ENCODE data around the gene GLB1L3. TPM values are rescaled to one million over a fixed set of nuclear protein-coding genes. Genes with fewer than 3 reads are reported as not detected.

The GLB1L3 gene
- total and polyA plus RNA-seq, 10 donors, result 0.13 to 0.25 (median 0.21) TPM; not detected in 4

DNA sequence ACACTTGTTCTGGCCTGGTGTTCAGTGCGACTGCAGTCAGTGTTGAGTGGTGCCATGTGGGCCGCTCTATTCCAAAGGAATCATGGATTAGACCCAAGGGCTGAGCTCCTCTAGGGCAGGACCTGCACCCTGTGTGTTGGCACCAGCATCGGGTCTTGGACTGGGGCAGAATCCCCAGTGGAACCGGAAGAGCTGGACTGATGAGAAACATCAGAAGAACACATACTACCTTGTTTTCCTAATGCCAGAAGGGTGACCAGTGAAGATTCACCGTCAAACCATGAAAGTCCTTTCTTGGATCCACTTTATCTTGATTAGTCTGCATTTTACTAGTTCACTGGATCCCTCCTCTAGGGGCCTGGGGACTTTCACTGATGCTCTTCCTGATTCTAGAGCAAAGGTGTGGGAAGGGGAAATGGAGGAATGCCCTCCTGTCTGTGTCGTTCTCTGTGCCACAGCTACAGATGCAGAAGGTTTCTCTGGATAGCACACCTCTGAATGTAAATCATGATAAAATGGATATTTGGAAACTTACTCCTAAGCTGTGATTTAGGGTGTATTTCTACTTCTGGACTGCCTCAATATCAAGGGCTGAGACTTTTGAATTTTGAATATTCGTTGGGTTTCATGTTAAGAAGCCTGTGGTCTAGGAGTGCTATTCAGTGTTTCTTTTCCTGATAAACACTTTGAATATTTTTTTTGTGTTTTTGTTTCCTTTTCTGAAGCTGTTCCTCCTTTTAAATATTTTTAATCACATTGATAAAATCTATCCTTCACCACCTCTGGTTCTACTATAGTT, 11.0 kb upstream of the GLB1L3 start:
- no peak for DNase-seq
- peaks cover 0 to 9% (median 0%) of the 10 kb centered on the region in 7 donors for H3K27me3 ChIP-seq (replicated peaks in 1 of 7)
- intact Hi-C loops (cut with DNase I; ENCODE audit: low total_unique reads), result no loop called here
- H3K27ac ChIP-seq, result no peak overlapping the region
- peaks cover 0 to 53% (median 41%) of the 10 kb centered on the region in 6 donors for H3K36me3 ChIP-seq
- TF ChIP-seq POLR2AphosphoS5 (IDR thresholded peaks at IDR 0.05), result no peak
- no peak for TF ChIP-seq POLR2A (IDR thresholded peaks at IDR 0.05)
- TF ChIP-seq, protein P1, sequence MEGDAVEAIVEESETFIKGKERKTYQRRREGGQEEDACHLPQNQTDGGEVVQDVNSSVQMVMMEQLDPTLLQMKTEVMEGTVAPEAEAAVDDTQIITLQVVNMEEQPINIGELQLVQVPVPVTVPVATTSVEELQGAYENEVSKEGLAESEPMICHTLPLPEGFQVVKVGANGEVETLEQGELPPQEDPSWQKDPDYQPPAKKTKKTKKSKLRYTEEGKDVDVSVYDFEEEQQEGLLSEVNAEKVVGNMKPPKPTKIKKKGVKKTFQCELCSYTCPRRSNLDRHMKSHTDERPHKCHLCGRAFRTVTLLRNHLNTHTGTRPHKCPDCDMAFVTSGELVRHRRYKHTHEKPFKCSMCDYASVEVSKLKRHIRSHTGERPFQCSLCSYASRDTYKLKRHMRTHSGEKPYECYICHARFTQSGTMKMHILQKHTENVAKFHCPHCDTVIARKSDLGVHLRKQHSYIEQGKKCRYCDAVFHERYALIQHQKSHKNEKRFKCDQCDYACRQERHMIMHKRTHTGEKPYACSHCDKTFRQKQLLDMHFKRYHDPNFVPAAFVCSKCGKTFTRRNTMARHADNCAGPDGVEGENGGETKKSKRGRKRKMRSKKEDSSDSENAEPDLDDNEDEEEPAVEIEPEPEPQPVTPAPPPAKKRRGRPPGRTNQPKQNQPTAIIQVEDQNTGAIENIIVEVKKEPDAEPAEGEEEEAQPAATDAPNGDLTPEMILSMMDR (IDR thresholded peaks at IDR 0.05 in 8 of 11, conservative IDR thresholded peaks at IDR 0.05 in 3 of 11), result no peak
- no peaks in the 10 kb centered on the region for H3K9me3 ChIP-seq
- WGBS, 5 donors, result 88 to 94% (median 93%) methylated on average over 7 of the region's 7 CpGs
- H3K4me3 ChIP-seq, result no peak overlapping the region
- H3K4me1 ChIP-seq, result peaks cover 0 to 27% (median 0%) of the 10 kb centered on the region in 6 donors

DNA sequence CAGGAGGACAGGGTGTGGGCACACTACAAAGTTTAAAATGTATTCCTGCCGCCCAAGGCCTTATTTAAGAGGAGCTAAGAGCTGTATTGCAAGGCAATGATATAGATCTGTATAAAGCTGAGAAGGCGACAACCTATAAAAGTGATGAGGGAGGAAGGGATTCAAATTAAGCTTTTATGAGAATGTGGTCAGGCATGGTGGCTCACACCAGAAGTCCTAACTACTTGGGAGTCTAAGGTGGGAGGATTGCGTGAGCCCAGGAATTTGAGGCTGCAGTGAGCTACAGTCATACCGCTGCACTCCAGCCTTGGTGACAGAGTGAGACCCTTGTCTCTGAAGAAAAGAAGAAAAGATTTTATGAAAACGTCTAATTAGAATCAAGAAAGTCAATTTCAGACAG, 9.7 kb upstream of the GLB1L3 start:
- Histone ChIP-seq H3K36me3 (peaks cover 0 to 40% (median 30%) of the 10 kb centered on the region in 6 donors), H3K4me1 (peaks cover 0 to 25% (median 0%) of the 10 kb centered on the region in 6 donors), H3K27me3 (replicated peaks in 1 of 7) (peaks cover 0 to 22% (median 7%) of the 10 kb centered on the region in 7 donors), H3K27ac (no peak overlapping the region), H3K4me3 (no peak overlapping the region), H3K9me3 (no peaks in the 10 kb centered on the region)
- intact Hi-C loops (cut with DNase I; ENCODE audit: low total_unique reads), result no loop called here
- 70 to 80% (median 76%) methylated on average over 5 of the region's 5 CpGs for WGBS, 5 donors
- TF ChIP-seq POLR2A (IDR thresholded peaks at IDR 0.05) (no peak), POLR2AphosphoS5 (IDR thresholded peaks at IDR 0.05) (no peak)
- TF ChIP-seq, protein P1 (IDR thresholded peaks at IDR 0.05 in 8 of 11, conservative IDR thresholded peaks at IDR 0.05 in 3 of 11), result no peak
- DNase-seq, result no peak

DNA sequence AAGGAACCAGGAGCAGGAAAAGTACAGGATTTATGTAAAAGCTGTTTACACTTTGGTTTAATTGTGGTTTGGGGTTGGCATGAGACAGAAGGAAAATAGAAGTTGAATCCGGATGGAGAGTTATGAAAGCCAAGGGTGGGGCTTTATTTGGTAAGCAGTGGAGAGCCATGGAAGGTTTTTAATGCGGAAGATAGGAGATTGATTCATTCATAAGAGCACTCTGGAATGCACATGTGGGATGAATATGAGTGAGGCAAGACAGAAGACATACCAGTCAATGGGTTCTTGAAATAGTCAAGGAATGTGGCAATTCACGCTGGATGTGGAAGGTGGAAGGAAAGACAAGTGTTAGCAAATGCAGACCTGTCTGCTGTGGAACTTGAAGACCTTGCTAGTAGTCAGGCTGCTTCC, 9.3 kb upstream of the GLB1L3 start:
- Histone ChIP-seq H3K27ac (no peak overlapping the region), H3K36me3 (peaks cover 0 to 36% (median 26%) of the 10 kb centered on the region in 6 donors), H3K4me3 (no peak overlapping the region), H3K4me1 (peaks cover 0 to 25% (median 0%) of the 10 kb centered on the region in 6 donors), H3K9me3 (no peaks in the 10 kb centered on the region), H3K27me3 (replicated peaks in 1 of 7) (peaks cover 0 to 26% (median 11%) of the 10 kb centered on the region in 7 donors)
- intact Hi-C loops (cut with DNase I; ENCODE audit: low total_unique reads), result no loop called here
- WGBS, 5 donors, result 35 to 65% (median 44%) methylated on average over 3 of the region's 3 CpGs
- TF ChIP-seq POLR2A (IDR thresholded peaks at IDR 0.05), result no peak
- TF ChIP-seq POLR2AphosphoS5 (IDR thresholded peaks at IDR 0.05), result no peak
- TF ChIP-seq, protein P1 (IDR thresholded peaks at IDR 0.05 in 8 of 11, conservative IDR thresholded peaks at IDR 0.05 in 3 of 11), result no peak
- no peak for DNase-seq

DNA sequence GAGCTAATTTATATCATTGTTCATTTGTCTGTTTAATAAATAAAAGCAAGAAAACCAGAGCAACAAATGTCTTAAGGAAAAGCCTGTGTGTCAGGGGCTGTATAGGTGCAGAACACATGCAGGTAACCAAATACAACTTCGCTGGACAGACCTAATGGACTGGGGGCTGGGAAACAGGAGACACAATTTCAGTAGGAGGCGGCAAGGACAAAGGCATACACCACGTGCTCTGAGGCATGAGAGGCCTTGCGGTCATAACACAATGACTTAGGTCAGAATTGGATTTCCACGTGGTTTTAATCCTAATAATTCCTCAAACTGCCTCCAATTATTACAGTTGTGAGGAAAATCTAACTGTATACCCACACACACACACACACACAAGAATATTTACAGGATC, 8.7 kb upstream of the GLB1L3 start:
- TF ChIP-seq POLR2A (IDR thresholded peaks at IDR 0.05) (no peak), POLR2AphosphoS5 (IDR thresholded peaks at IDR 0.05) (no peak)
- TF ChIP-seq, protein P1 (IDR thresholded peaks at IDR 0.05 in 8 of 11, conservative IDR thresholded peaks at IDR 0.05 in 3 of 11), result no peak
- Histone ChIP-seq H3K36me3 (peaks cover 0 to 30% (median 21%) of the 10 kb centered on the region in 6 donors), H3K27ac (no peak overlapping the region), H3K4me3 (no peak overlapping the region), H3K4me1 (peaks cover 0 to 25% (median 0%) of the 10 kb centered on the region in 6 donors), H3K9me3 (no peaks in the 10 kb centered on the region), H3K27me3 (replicated peaks in 1 of 7) (peaks cover 0 to 32% (median 17%) of the 10 kb centered on the region in 7 donors)
- no peak for DNase-seq
- WGBS, 5 donors, result 75 to 93% (median 92%) methylated on average over 5 of the region's 5 CpGs
- intact Hi-C loops (cut with DNase I; ENCODE audit: low total_unique reads), result no loop called here

Measured in spleen (tissue), 11 donors.